T-cell (primary cell): Measurements from ENCODE around the gene POLE. TPM values are rescaled to one million over a fixed set of nuclear protein-coding genes. Genes with fewer than 3 reads are reported as not detected.

Source experiments
- ATAC-seq, 4 experiments: fragments of 200-7000 bp in 3 of 4; fragments of 150-1000 bp in 1 of 4; cut with Tn5 transposase; replicated peaks in 1 of 4; 1 replicate in 3 of 4; 2 replicates in 1 of 4; pipeline ENCODE4 v1.10.0; 2021; ENCODE audit warnings: moderate library complexity in 3 of 4, mild to moderate bottlenecking in 2 of 4, moderate number of reproducible peaks in 1 of 4
- CTCF ChIA-PET, 2 donors: fragments of 300-600 bp; sonication (Branson Sonifier 250); formaldehyde crosslinking; loops; one replicate each; lab custom pipeline; 2022; ENCODE audit warnings: antibody characterized with exemption in 2 of 2; lab: Charles Lee
- POLR2A ChIA-PET, 2 donors: fragments of 300-600 bp; sonication (Branson Sonifier 250); formaldehyde crosslinking; loops; one replicate each; lab custom pipeline; 2022; ENCODE audit warnings: antibody characterized with exemption in 2 of 2; lab: Charles Lee
- DNase-seq, 35 experiments: peaks; one replicate each; pipeline versions ENCODE4 v3.0.0 to v3.0.0-alpha.2; 2013 to 2023
- H3K27ac ChIP-seq: one replicate; pipeline ENCODE4 v1.5.1; 2013; ENCODE audit warnings: low read length
- H3K27me3 ChIP-seq, 2 experiments: replicated peaks in 1 of 2; 1 replicate in 1 of 2; 2 replicates in 1 of 2; pipeline versions ENCODE4 v1.6.1 to v1.7.0; 2013; ENCODE audit warnings: low read length in 1 of 2, mixed read lengths in 1 of 2; ENCODE audit not compliant: control insufficient read depth in 2 of 2, insufficient read depth in 2 of 2; ENCODE audit errors: extremely low read depth in 1 of 2
- H3K36me3 ChIP-seq, 2 donors: 1 replicate in 1 of 2; 2 replicates in 1 of 2; pipeline versions ENCODE4 v1.6.1 to v1.7.0; 2013; ENCODE audit warnings: low read length in 1 of 2; ENCODE audit not compliant: control insufficient read depth in 2 of 2, insufficient read depth in 1 of 2; ENCODE audit errors: extremely low read depth in 1 of 2
- H3K4me1 ChIP-seq, 2 experiments: 1 replicate in 1 of 2; 2 replicates in 1 of 2; pipeline versions ENCODE4 v1.6.1 to v1.7.0; 2013; ENCODE audit warnings: low read length in 2 of 2, mixed read lengths in 1 of 2; ENCODE audit not compliant: insufficient read depth in 2 of 2, control insufficient read depth in 1 of 2; ENCODE audit errors: extremely low read depth in 1 of 2
- H3K4me3 ChIP-seq, 2 donors: 1 replicate in 1 of 2; 2 replicates in 1 of 2; pipeline versions ENCODE4 v1.5.1 to v1.7.0; 2013; ENCODE audit warnings: mild to moderate bottlenecking in 2 of 2, low read length in 1 of 2, moderate library complexity in 1 of 2; ENCODE audit not compliant: control insufficient read depth in 1 of 2; ENCODE audit errors: extremely low read depth in 1 of 2
- H3K9me3 ChIP-seq: 2 replicates; pipeline ENCODE4 v1.7.0; 2013
- H3K27ac Mint-ChIP-seq, 2 donors: one replicate each; pipeline ENCODE4 v1.8.0; 2020 to 2021; ENCODE audit warnings: mild to moderate bottlenecking in 2 of 2, mixed read lengths in 2 of 2
- H3K27me3 Mint-ChIP-seq, 2 donors: one replicate each; pipeline ENCODE4 v1.8.0; 2021 to 2022; ENCODE audit warnings: mixed read lengths in 2 of 2
- H3K36me3 Mint-ChIP-seq: one replicate; pipeline ENCODE4 v1.8.0; 2021; ENCODE audit warnings: mixed read lengths
- H3K4me1 Mint-ChIP-seq, 3 donors: one replicate each; pipeline ENCODE4 v1.8.0; 2020 to 2022; ENCODE audit warnings: mixed read lengths in 3 of 3, mild to moderate bottlenecking in 1 of 3
- H3K4me3 Mint-ChIP-seq, 3 donors: one replicate each; pipeline ENCODE4 v1.8.0; 2020 to 2022; ENCODE audit warnings: mild to moderate bottlenecking in 3 of 3, mixed read lengths in 3 of 3, moderate library complexity in 3 of 3
- H3K9me3 Mint-ChIP-seq, 3 donors: one replicate each; pipeline ENCODE4 v1.8.0; 2020 to 2022; ENCODE audit warnings: mixed read lengths in 3 of 3
- WGBS: methylation state at CpG from one replicate; pipeline ENCODE4 v1.1.5; 2013; ENCODE audit warnings: missing lambda C conversion rate; ENCODE audit not compliant: insufficient coverage; 5-methylcytosine and 5-hydroxymethylcytosine counted together
- total RNA-seq, 35 experiments: library from RNA in 6 of 35; stranded (reverse) in 6 of 35; fragments of 120-200 nt in 1 of 35; gene quantifications; one replicate each; pipeline versions ENCODE4 v1.2.1 to v1.2.4 and lab custom pipeline; 2013 to 2026

POLE gene
- total RNA-seq, 5 donors from 2014 or later (not counting 1 experiment from before 2014, with no cell fraction given): 43.6 to 70.4 (median 66.1) TPM

DNA sequence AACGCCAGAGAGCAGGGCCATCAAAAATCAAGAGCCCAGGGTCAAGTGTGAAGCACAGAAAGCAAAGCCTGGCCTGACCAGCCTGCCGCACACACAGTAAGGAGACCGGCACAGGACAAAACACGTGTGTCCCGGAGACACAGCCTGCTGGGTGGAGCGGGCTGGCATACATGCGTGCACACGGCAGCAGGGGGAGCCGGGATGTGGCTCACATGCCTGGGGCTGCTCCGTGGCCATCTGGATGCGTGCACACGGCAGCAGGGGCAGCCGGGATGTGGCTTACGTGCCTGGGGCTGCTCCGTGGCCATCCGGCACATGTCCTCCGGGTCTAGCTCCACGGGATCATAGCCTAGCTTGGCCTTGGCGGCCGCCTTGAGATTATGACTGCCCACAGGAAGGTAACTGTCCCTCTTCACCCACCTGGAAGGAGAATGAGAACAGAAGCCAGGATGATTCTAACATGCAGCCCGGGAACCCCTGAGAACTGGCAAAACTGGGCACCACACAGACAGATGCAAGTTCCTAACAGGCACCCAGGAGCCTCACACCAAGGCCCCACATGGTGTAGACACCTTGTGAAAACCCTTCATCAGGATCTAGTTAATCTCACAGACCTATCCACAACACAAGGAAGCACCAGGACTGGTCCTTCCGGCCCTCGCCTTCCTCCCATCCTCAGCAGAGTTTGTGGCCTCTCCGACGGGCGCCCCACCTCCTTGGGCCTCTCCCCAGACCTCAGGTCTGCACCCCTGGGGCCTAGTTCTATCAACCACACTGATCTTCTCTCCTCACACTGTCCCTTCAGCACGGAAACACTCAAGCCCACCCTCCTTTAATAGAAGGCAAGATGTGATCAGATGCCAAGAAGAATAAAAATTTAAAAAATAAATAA, 13.6 kb downstream of the POLE start:
- ATAC-seq: no peak

DNA sequence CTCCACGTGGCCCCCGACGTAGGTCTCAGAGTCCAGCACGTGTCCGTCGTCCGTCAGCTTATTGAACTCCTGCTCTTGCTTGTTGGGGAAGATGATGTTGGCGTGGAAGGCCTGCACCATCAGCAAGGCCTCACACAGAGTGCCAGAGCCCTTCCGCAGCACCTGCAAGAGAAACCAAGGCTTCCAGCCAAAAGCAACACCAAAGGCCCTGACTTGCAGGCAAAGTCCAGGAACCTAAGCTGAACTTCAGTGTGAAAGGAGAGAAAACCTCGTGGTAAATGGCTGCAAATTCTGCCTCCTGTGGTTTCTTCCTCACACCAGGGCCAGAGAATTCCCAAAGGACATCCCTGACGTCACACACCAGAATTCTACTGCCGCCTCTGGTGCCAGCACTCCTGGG, 14.5 kb downstream of the POLE start:
- POLR2A ChIA-PET: no interaction called here
- Mint-ChIP-seq H3K9me3 (no peaks in the 10 kb centered on the region), H3K4me1 (peaks cover 0 to 5% (median 4%) of the 10 kb centered on the region in 3 donors), H3K4me3 (no peak overlapping the region), H3K27ac (no peak overlapping the region), H3K27me3 (no peaks in the 10 kb centered on the region), H3K36me3 (peaks cover 51% of the 10 kb centered on the region)
- Histone ChIP-seq H3K4me3 (no peak overlapping the region), H3K4me1 (peaks cover 0 to 8% of the 10 kb centered on the region in 2 experiments), H3K27ac (no peak overlapping the region), H3K9me3 (no peaks in the 10 kb centered on the region), H3K36me3 (peaks cover 15 to 68% of the 10 kb centered on the region in 2 donors), H3K27me3 (no peaks in the 10 kb centered on the region)
- DNase-seq (no peak), ATAC-seq (no peak)
- 99% methylated on average over 11 of the region's 12 CpGs for WGBS
- CTCF ChIA-PET: no interaction called here

More for the DNA sequence above, 13.6 kb downstream of the POLE start:
- WGBS: 92% methylated on average over 23 of the region's 27 CpGs
- Histone ChIP-seq H3K27ac (no peak overlapping the region), H3K4me1 (peaks cover 0 to 8% of the 10 kb centered on the region in 2 experiments), H3K27me3 (no peaks in the 10 kb centered on the region), H3K4me3 (no peak overlapping the region), H3K36me3 (peaks cover 18 to 67% of the 10 kb centered on the region in 2 donors), H3K9me3 (no peaks in the 10 kb centered on the region)
- no peak overlapping the region for H3K27ac Mint-ChIP-seq
- ChIA-PET CTCF (no interaction called here), POLR2A (no interaction called here)
- DNase-seq: no peak
- H3K9me3 Mint-ChIP-seq: no peaks in the 10 kb centered on the region
- H3K4me1 Mint-ChIP-seq: peaks cover 0 to 5% (median 4%) of the 10 kb centered on the region in 3 donors
- H3K4me3 Mint-ChIP-seq: no peak overlapping the region
- H3K27me3 Mint-ChIP-seq: no peaks in the 10 kb centered on the region
- H3K36me3 Mint-ChIP-seq: peaks cover 49% of the 10 kb centered on the region

DNA sequence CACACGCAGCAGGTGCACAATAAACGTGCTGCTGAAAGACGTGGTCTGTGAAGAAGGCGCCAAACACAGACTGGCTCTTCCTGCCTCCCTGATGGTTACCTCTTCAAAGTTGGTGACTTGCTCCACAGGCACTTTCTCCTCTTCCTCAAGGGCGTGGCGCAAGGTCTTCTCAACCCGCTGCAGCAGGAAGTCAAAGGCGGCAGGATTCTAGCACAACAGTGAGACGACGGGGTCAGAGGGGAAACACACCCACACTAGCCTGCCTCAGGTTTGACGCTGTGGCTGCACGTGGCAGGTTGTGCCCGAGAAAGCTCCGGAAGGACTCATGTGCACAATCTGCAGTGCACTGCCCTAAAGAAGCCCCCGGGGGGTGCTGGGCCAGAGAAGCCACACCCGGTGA, 15.0 kb downstream of the POLE start:
- H3K36me3 ChIP-seq: peaks cover 19 to 67% of the 10 kb centered on the region in 2 donors
- no peak overlapping the region for H3K4me3 Mint-ChIP-seq
- WGBS: 51% methylated on average over 12 of the region's 16 CpGs

DNA sequence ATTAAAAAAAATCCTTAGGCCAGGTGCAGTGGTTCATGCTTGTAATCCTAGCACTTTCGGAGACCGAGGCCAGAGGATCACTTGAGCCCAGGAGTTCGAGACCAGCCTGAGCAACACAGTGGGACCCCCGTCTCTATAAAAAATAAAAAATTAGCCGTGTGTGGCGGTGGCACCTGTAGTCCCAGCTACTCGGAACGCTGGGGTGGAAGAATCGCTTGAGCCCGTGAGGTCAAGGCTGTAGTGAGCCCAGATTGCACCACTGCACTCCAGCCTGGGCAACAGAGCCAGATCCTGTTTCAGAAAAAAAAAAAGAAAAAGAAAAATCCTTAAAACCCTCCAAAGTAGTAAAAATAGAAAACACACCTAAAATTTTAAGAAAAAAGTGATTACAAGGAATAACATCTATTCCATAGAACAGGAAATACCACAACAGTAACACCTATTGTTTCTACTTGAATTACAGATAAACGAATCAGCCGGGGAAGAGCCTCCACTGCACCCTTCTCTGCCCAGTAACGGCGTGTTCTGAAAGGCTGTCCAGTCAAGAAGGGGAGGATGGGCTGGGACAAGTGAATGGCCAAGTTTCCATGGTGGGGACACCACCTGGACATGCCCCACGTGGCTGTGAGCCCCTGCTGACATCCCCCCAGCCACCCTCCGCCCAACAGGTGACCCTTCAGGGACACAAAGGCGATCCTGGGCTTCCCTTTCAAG, 17.8 kb downstream of the POLE start:
- H3K4me3 Mint-ChIP-seq: no peak overlapping the region
- peaks cover 0 to 5% (median 4%) of the 10 kb centered on the region in 3 donors for H3K4me1 Mint-ChIP-seq
- POLR2A ChIA-PET: no interaction called here
- no peaks in the 10 kb centered on the region for H3K27me3 Mint-ChIP-seq
- Histone ChIP-seq H3K4me1 (peaks cover 0 to 8% of the 10 kb centered on the region in 2 experiments), H3K27me3 (no peaks in the 10 kb centered on the region), H3K4me3 (no peak overlapping the region), H3K27ac (no peak overlapping the region), H3K36me3 (peaks cover 18 to 61% of the 10 kb centered on the region in 2 donors), H3K9me3 (no peaks in the 10 kb centered on the region)
- no peak for DNase-seq
- no peaks in the 10 kb centered on the region for H3K9me3 Mint-ChIP-seq
- CTCF ChIA-PET: no interaction called here
- no peak for ATAC-seq
- no peak overlapping the region for H3K27ac Mint-ChIP-seq
- WGBS: 95% methylated on average over 11 of the region's 17 CpGs
- peaks cover 54% of the 10 kb centered on the region for H3K36me3 Mint-ChIP-seq

More for the DNA sequence above, 15.0 kb downstream of the POLE start:
- Mint-ChIP-seq H3K9me3 (no peaks in the 10 kb centered on the region), H3K4me1 (peaks cover 0 to 5% (median 4%) of the 10 kb centered on the region in 3 donors), H3K27me3 (no peaks in the 10 kb centered on the region), H3K27ac (peak overlapping the region; percentile 47 to 78), H3K36me3 (peaks cover 51% of the 10 kb centered on the region)
- Histone ChIP-seq H3K4me3 (no peak overlapping the region), H3K27ac (no peak overlapping the region), H3K4me1 (peaks cover 0 to 8% of the 10 kb centered on the region in 2 experiments), H3K27me3 (no peaks in the 10 kb centered on the region), H3K9me3 (no peaks in the 10 kb centered on the region)
- ATAC-seq (peak in 1 of 4 experiments; percentile 48), DNase-seq (no peak)
- CTCF ChIA-PET: no interaction called here
- POLR2A ChIA-PET: no interaction called here

DNA sequence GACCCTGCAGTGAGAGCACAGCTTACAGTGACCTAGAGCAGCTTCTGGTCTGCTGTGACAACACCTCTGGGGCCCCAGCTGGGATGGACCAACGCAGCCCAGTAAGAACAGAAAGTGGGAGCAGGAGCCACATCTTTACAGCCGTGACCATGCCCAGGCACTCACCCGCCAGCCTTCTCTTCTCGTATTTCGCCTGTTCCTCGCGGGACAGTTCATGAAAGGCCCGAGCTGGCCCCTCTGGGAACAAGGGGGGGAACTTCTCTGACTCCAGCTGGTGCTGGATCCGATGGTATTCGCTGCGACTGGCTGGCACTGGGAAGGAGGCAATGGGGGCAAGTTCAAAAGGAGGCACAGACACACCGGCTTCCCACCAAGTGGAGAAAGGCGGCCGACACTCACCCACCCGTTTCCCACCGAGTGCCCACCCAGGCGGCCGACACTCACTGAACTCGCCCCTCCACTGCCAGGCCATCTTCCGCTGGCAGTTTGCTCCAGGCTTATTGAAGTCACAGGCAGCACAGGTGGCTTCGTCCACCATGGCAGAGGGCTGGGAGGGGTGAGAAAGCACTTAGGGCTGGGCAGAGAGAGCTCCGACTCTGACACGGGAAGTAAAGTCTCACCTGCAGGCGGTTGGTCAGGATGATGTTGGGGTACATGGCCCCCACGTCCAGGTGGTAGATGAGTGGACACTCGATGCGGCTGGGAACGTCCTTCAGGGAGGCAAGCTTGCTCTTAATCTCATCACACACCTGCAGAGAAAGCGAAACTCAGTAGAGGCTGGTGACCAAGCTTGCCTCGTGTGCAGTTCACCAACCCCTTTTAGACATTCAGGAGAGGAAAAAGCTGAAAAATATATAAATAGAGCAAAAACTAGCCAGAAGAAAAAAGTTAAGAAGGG, 18.7 kb downstream of the POLE start:
- Histone ChIP-seq H3K36me3 (peaks cover 18 to 67% of the 10 kb centered on the region in 2 donors), H3K27ac (no peak overlapping the region), H3K27me3 (no peaks in the 10 kb centered on the region), H3K4me3 (no peak overlapping the region), H3K4me1 (peaks cover 0 to 8% of the 10 kb centered on the region in 2 experiments), H3K9me3 (no peaks in the 10 kb centered on the region)
- Mint-ChIP-seq H3K9me3 (no peaks in the 10 kb centered on the region), H3K36me3 (peaks cover 53% of the 10 kb centered on the region), H3K4me3 (no peak overlapping the region), H3K27me3 (no peaks in the 10 kb centered on the region), H3K4me1 (peaks cover 0 to 6% (median 4%) of the 10 kb centered on the region in 3 donors), H3K27ac (no peak overlapping the region)
- WGBS: over 99% methylated on average over 26 of the region's 30 CpGs
- CTCF ChIA-PET: no interaction called here
- DNase-seq (no peak), ATAC-seq (no peak)
- POLR2A ChIA-PET: no interaction called here

DNA sequence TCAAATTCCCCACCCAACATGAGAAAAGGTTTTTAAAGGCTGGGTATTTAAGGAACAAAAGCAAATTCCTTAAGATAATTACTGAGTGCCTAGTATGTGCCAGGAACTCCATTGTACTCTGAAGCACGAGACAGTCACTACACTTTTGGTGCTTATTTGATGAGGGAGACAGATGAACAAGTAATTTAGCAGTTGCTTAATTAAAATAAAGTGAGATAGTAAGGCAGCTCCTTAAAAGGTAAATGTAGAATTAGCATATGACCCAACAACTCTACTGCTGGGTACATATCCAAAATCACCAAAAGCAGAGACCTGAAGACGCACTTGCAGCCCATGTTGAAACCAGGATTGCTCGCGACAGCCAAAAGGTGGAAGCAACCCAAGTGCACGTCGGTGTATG, 21.3 kb downstream of the POLE start:
- H3K27ac ChIP-seq: no peak overlapping the region
- Mint-ChIP-seq H3K9me3 (no peaks in the 10 kb centered on the region), H3K27ac (no peak overlapping the region), H3K27me3 (no peaks in the 10 kb centered on the region), H3K36me3 (peaks cover 65% of the 10 kb centered on the region), H3K4me1 (peaks cover 9 to 21% (median 17%) of the 10 kb centered on the region in 3 donors), H3K4me3 (no peak overlapping the region)
- H3K36me3 ChIP-seq: peaks cover 13 to 73% of the 10 kb centered on the region in 2 donors
- no peak overlapping the region for H3K4me3 ChIP-seq
- no peak for DNase-seq
- no peak for ATAC-seq
- H3K27me3 ChIP-seq: no peaks in the 10 kb centered on the region
- ChIA-PET CTCF (no interaction called here), POLR2A (no interaction called here)
- H3K9me3 ChIP-seq: no peaks in the 10 kb centered on the region
- peaks cover 6% of the 10 kb centered on the region in 2 experiments for H3K4me1 ChIP-seq
- 100% methylated on average over 4 of the region's 6 CpGs for WGBS
